ENCODE data around the gene SRGAP2C. TPM values are rescaled to one million over a fixed set of nuclear protein-coding genes. Genes with fewer than 3 reads are reported as not detected.
"Not testable (repeated sequence)": the region's sequence is repeated elsewhere in the genome, so short reads cannot be mapped to it uniquely, and the experiment has no call there.

SRGAP2C gene
- total RNA-seq, 1 donor from 2014 or later = 18.6 TPM

DNA sequence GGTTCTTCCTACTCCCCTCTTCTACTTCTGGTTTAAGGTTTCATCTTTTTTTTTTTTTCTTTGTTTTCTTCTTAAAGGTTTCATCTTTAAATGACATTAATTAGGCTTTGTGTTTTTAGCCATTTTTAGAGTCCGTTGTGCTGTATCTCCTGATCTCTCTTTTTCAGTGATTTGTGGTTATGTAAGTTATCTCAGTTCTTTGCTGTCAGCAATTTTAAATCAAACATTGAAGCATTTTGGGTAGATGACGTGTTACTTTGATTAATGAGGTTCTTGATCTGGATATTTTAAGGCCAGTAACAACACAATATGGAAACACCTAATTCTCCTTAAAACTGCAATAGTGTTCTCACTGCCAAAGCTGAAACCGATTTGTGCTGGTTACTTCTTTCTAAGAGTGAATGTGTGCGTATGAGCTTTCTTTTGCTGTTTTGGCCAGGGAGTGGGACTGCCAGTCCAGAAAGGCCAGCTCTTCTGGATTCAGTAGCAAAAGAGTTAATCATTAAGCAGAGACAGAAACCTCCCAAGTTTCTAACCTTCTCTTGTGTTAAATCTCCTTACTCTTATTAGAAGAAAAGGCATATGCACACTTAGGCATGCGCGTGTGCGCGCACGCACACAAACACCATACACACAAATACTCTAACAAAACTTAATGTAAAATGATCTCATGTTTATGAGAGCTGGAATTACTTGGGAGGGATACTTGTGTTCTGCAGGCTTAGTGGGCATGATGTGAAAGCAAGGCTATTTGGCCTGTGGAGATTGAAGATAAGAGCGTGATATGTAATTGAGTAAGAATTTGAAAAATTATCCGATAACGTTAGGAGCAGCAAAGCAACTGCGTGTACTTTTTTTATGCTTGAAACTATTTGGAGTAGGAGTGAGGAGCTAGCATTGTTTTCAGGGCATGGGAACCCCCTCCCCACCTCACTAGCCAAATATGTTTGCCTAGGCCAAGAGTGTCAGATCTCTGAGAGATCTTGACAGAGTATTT, 16.5 kb downstream of the SRGAP2C start:
- intact Hi-C loops (cut with DNase I); H3K9me3 ChIP-seq; H3K27me3 ChIP-seq; H3K4me1 ChIP-seq; H3K4me3 ChIP-seq; DNase-seq (ENCODE audit: low spot score in 2 of 2); H3K36me3 ChIP-seq; H3K27ac ChIP-seq: not testable (repeated sequence)

DNA sequence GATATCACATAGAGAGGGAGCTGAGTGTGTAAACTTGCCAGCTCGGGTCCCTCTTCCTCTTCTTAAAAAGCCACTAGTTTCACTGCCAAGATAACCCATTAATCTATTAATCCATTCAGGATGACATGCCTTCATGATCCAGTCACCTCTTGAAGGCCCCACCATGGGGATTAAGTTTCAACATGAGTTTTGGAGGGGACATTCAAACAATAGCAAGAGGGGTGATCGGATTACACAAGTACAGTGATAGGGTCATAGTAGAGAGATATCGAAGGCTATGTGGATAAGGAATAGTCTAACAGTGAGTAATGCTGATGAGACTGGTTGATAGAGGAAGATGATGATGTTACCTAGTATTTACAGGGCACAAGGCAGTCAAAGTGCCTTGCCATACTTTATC, 18.2 kb downstream of the SRGAP2C start:
- H3K27me3 ChIP-seq; H3K9me3 ChIP-seq; H3K27ac ChIP-seq; H3K4me3 ChIP-seq; H3K4me1 ChIP-seq; H3K36me3 ChIP-seq; intact Hi-C loops (cut with DNase I); DNase-seq (ENCODE audit: low spot score in 2 of 2): not testable (repeated sequence)

DNA sequence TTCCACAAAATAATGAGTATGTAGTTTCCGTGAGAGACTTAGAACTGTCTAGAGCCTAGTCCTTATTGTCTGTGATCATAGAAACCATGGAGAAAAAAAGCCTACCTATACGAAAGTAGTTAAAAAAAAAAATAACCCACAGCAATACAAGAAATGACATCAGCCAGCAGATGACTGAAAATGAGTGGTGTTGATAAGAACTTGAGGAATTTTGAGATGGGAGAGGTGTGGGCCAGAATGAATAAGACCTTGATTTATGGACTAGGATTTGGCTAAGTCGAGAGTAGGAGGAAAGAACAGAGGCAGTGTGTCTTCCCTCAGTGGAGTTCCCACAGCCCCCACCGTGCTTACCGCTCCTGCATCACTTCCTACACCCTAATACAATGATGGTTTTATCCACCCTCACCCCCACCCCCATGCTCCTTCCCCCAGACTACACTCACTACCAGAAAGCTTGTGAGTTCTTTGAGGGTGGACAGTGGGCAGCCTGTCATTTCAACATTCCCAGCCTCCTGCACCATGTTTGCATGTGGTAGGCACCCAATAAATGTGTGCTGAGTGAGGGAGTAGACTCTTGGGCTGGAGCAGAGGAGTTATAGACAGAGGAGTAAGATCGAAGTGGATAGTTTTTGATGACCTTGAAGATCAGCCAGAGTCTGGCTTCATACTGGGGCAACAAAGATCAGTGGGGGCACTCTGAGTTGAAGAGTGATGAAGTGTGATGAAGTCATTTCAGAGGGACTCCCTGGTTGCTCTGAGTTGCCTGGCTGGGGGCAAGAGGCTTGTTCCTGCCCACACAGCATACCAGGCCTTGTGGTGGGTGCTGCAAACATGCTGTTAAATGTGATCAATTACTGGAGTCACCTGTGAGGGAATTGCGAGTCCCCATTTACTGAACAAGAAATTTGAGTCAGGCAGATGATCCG, 21.3 kb downstream of the SRGAP2C start:
- H3K9me3 ChIP-seq; H3K4me3 ChIP-seq; H3K4me1 ChIP-seq; H3K27me3 ChIP-seq; intact Hi-C loops (cut with DNase I); DNase-seq (ENCODE audit: low spot score in 2 of 2); H3K36me3 ChIP-seq; H3K27ac ChIP-seq: not testable (repeated sequence)

DNA sequence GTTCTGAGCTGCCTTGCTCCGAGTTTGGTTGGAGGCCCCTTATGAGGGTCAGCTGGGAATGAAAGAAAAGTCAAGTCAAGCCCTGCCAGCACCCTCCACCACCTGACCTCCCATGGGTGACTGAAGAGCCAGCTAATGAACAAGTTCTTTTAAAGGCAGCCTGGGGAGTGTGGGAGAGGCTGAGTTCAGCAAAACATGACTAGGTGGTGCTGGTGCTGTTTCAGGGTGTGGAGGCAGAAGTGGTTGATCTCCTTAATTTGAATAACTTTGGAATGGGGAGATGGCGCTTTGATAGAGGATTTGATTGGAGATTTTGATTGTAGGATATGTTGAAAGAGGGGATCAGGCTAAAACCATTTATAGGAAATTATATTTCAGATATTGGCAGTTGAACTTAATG, 22.6 kb downstream of the SRGAP2C start:
- H3K4me3 ChIP-seq; DNase-seq (ENCODE audit: low spot score in 2 of 2); H3K27ac ChIP-seq; H3K4me1 ChIP-seq; H3K36me3 ChIP-seq; H3K9me3 ChIP-seq; H3K27me3 ChIP-seq; intact Hi-C loops (cut with DNase I): not testable (repeated sequence)

DNA sequence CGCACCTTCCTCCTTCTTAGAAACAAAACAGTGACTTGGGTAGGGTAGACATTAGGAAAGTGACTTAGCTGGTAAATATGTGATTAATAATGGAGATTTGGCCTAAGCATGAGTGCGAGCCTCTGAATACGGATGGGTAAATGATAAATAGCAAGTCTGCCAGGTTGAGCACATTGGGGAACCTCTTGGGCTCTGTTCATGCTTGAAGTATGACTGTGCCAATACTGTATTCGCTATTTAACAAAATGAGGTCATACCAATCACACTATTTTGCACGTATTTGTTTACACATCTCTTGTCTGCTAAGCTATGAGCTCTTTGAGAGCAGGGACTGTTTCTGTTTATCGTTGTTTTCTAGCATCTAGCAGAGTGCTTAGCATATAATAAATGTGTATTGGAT, 23.6 kb downstream of the SRGAP2C start:
- intact Hi-C loops (cut with DNase I); H3K27ac ChIP-seq; H3K36me3 ChIP-seq; DNase-seq (ENCODE audit: low spot score in 2 of 2); H3K4me1 ChIP-seq; H3K4me3 ChIP-seq; H3K27me3 ChIP-seq; H3K9me3 ChIP-seq: not testable (repeated sequence)

DNA sequence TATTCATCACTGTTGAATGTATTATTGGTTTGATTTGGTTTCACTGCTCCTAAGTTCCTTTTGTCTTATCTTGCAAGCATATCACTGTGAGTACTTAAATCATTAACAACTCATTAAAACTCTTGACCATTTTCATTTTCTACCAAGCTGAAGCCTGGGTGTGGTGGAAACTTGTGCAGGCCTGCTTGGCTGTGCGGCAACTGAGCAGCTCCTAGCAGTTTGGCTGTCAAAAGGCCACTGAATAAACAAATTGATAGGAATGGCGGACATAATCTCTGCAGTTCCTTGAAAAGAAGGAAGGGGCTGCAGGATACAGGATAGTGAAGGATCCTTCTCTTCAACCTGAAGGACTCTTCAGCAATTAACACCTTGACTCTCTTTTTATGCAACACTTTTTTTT, 26.0 kb downstream of the SRGAP2C start:
- H3K4me1 ChIP-seq; H3K4me3 ChIP-seq; H3K9me3 ChIP-seq; DNase-seq (ENCODE audit: low spot score in 2 of 2); H3K27me3 ChIP-seq; intact Hi-C loops (cut with DNase I); H3K36me3 ChIP-seq; H3K27ac ChIP-seq: not testable (repeated sequence)

DNA sequence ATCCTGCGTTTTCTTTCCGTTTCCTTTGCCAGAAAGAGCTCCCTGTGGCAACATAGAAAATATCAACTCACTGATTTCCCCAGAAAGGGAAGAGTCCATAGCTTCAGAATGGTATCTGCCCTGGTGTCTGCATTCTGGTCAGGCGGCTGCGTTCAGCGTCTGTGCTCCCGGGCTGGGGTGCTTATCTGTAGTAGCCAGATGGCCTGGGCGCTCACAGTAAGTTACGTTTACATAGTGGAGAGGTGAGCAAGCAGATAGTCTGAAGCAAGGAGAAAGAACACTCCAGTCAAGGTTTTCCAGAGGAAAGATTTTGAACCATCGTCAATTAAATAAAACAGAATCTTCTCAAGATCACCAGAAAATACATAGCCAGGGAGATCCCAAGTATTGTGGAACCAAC, 28.7 kb downstream of the SRGAP2C start:
- H3K4me1 ChIP-seq; DNase-seq (ENCODE audit: low spot score in 2 of 2); H3K9me3 ChIP-seq; H3K36me3 ChIP-seq; H3K4me3 ChIP-seq; H3K27me3 ChIP-seq; intact Hi-C loops (cut with DNase I); H3K27ac ChIP-seq: not testable (repeated sequence)

DNA sequence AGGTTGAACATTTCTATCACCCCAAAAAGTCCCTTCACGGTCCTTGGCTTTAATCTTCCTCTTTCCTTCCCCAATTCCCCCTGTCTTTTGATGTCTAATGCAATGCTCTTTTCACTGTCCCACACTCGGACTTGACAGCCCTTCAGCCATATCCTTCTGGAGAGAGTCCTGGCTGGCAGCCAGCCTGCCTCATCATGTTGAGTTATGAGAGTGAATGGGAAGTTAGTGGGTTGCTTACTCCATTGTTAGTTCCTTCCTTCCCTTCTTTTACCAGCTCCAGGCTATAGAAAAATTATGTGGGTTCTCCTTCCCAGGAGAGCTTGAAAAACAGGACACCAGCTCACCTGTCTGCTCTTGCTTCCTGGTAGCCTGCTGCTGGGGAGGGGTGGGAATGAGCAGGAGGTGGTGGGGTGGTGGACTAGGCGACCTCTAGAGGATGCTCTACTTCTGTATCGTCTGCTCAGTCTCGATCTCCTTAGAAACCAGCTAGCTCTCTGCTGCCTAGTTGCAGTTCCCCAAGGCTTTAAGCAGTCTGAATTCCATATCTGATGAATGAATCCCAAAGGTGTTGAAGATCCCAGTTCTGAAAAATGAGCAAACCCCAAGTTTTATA, 29.9 kb downstream of the SRGAP2C start:
- intact Hi-C loops (cut with DNase I); DNase-seq (ENCODE audit: low spot score in 2 of 2); H3K9me3 ChIP-seq; H3K27me3 ChIP-seq; H3K4me1 ChIP-seq; H3K27ac ChIP-seq; H3K4me3 ChIP-seq; H3K36me3 ChIP-seq: not testable (repeated sequence)

DNA sequence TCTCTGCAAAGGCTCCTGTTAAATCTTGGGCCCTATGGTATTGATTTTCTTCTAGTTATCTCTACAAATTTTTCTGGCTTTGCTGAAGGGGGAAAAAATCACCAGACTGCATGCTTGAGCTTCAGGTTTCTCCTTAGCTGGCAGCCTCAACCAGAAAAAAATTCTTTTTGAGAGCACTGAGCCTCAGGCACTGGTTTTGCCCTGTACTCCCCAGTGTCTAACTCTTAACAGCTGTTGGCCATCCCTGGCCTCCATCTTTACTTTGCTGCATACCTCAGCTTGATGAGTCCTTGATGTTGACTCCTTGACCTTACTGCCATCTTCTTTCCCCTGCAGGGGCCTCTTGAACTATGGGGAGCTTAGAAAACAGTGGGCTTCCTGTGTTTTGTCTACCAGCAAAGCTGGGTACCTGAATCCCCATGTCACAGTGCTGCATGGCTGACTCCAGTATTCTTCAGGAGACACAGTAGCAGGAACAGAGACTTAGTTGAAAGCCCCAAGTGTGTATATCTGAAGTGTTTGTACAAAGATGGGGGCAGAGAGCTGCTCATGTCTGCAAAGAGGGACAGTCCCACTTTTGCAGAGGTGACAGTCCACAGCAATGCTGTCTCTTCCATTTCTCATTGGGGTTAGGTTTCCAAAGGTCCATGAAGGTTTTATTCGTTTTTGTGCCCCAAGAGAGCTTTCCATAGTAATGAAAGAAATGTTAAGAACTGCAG, 31.1 kb downstream of the SRGAP2C start:
- H3K9me3 ChIP-seq; intact Hi-C loops (cut with DNase I); H3K36me3 ChIP-seq; H3K4me3 ChIP-seq; H3K27me3 ChIP-seq; DNase-seq (ENCODE audit: low spot score in 2 of 2); H3K27ac ChIP-seq; H3K4me1 ChIP-seq: not testable (repeated sequence)

DNA sequence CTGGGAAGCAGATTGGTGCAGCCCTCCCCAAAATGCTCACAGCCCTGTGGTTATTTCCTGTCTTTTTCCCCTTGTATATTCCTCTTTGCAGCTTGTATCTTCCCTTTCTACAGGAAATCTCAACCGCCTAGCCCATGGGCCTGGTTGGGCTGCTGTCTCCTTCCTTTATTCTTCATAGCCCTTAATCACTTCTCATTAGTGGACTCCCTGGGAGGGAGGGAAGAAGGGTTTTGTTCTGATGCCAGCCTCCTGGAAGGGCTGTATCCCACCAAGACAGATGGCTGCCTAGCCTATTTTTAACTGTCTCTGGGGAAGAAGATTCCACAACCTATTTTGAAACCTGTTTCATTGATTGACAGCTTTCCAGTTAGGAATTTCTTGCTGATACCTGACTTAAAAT, 31.9 kb downstream of the SRGAP2C start:
- H3K36me3 ChIP-seq; DNase-seq (ENCODE audit: low spot score in 2 of 2); H3K27me3 ChIP-seq; H3K9me3 ChIP-seq; H3K4me3 ChIP-seq; intact Hi-C loops (cut with DNase I); H3K27ac ChIP-seq; H3K4me1 ChIP-seq: not testable (repeated sequence)

DNA sequence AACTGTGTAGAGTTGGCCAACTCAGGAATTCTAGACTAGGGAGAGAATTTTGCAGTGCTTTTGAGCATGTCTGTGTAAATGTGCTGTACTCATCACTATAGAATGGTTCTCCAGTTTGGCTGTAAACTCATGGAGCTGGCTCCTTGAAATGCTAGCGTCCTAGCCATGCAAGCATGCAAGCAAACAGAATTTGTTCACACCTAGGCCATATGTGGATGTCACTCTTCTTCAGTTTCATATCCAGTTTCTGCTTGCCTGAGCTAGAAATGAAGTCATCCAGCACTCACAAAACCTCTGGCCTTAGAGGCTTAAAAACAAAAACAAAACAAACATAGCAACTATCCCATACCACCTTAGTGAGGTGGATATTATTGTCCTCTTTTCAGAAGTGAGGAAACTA, 37.0 kb downstream of the SRGAP2C start:
- intact Hi-C loops (cut with DNase I) = not testable (repeated sequence)

DNA sequence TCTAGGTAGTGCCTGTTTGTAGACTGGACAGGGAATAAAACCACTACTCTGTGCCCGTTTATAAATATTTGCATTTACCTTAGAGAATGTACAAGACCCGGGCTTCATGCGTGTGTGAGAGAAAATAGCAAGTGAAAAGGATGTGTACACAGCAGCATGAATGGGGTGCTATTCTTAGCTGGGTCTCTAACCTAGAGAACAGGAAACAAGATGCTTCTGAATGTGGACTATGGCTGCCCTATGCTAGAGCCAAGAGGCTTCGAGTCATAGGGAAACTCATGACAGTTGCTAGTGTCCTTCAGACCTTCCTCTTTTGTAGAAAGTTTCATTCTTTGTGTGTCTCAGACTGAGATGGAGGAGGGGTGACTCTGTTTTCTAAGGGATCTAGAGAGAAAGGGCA, 39.9 kb downstream of the SRGAP2C start:
- H3K27ac ChIP-seq; DNase-seq (ENCODE audit: low spot score in 2 of 2); H3K27me3 ChIP-seq; H3K4me1 ChIP-seq; H3K9me3 ChIP-seq; intact Hi-C loops (cut with DNase I); H3K36me3 ChIP-seq; H3K4me3 ChIP-seq: not testable (repeated sequence)

More for the DNA sequence above, 37.0 kb downstream of the SRGAP2C start:
- not testable (repeated sequence) for H3K4me1 ChIP-seq; H3K9me3 ChIP-seq; H3K27me3 ChIP-seq; H3K27ac ChIP-seq; H3K36me3 ChIP-seq; DNase-seq (ENCODE audit: low spot score in 2 of 2); H3K4me3 ChIP-seq

DNA sequence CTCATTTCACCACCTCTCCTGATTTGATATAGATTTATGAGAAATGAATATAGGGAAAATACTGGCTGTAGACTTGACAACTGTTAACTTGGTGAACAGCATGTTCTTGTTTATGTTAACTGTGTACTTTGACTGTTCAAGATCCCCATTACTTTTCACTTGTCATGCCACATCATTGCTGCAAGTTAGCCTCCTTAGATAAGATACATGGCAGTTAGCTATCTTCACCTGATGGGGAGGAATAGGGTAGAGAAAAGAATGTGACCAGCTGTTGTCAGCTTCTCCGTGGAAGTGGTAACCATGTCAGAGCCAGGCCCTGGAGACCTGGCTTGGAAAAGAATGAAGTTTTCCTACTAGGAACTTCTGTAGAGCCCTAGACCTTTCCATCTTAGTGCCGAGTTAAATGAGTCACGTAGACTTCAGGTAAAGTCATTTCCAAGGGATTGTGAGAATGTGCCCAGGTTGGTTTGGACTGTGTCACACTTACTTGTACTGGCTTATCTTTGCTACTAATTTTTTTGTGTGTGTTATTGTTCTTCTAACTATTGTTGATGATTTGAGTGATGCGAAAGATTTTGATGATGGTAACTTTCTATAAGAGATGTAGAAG, 41.6 kb downstream of the SRGAP2C start:
- DNase-seq (ENCODE audit: low spot score in 2 of 2); H3K4me1 ChIP-seq; H3K9me3 ChIP-seq; H3K4me3 ChIP-seq; H3K27me3 ChIP-seq; H3K36me3 ChIP-seq; H3K27ac ChIP-seq; intact Hi-C loops (cut with DNase I): not testable (repeated sequence)

Data from ascending aorta (tissue), 2 donors.